Measurements from ENCODE around the gene FOXF1.

FOXF1 gene

DNA sequence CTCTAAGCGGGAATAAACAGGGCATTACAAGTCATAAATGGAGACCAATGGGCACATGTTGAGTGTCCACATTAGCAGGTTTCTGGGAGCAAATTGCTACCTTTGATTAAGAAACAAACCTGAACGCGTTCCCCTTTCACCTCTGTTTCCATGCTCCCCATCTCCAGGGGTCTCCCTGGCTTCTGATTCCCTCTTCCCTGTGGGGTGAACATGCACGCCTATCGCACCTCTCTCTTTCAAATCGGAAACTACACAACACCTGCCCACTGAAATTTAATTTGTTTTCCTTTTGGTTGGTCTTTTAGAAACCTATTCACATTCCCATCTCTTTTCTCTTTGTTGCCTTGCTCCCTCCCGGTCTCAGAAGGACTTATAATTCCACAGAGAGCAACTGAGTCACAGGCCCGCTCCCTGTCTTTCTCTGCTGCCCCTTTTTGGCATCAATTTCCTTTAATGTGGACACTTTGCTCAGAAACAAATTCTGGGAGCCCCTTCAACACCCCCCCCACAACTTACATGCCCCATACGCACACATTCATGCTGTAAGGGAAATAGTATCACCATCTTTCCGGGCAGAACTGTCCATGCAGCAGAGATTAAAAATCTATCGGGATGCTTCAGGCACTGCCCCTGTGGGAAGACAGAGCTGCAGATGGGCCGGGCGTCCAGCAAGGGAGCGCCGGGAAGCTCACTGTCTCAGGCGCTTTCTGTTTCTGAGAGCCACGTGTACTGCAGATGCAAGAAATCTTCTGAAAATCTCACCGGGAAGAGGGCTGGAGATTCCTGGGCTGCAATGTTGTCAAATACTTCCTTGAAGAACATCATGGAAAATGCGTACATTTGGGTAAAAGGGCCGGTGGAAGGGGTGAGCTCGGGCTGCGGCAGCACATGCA is 7.2 kb upstream of the FOXF1 start:
- TF ChIP-seq, protein P1, sequence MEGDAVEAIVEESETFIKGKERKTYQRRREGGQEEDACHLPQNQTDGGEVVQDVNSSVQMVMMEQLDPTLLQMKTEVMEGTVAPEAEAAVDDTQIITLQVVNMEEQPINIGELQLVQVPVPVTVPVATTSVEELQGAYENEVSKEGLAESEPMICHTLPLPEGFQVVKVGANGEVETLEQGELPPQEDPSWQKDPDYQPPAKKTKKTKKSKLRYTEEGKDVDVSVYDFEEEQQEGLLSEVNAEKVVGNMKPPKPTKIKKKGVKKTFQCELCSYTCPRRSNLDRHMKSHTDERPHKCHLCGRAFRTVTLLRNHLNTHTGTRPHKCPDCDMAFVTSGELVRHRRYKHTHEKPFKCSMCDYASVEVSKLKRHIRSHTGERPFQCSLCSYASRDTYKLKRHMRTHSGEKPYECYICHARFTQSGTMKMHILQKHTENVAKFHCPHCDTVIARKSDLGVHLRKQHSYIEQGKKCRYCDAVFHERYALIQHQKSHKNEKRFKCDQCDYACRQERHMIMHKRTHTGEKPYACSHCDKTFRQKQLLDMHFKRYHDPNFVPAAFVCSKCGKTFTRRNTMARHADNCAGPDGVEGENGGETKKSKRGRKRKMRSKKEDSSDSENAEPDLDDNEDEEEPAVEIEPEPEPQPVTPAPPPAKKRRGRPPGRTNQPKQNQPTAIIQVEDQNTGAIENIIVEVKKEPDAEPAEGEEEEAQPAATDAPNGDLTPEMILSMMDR (IDR thresholded peaks at IDR 0.05; ENCODE audit: low read depth, low read length): no peak
- in situ Hi-C loops (cut with HindIII; ENCODE audit: low sequenced_read_pairs): no loop called here
- DNase-seq (ENCODE audit: low read depth, low spot score): no peak
- H3K4me3 ChIP-seq (ENCODE audit: low read depth, low read length): no peak overlapping the region

DNA sequence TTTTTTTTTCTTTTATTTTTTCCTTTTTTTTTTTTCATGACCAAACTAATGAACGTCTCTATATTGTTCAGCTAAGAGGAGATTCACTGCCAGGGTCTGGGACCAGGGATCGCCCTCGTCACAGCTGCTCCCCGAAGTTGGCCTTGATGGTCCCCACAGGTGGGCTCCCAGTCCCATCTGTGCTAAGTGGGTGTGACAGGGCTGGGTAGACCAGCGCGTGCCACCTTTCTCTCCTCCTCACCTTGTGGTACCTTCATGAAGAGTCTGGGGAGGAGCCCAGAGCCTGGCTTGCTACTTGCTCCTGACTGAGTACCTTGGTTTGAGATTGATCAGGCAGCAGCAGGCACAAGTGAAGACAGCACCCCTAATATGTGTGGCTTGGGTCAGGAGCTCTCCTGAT is 6.5 kb upstream of the FOXF1 start:
- TF ChIP-seq, protein P1 (IDR thresholded peaks at IDR 0.05; ENCODE audit: low read depth, low read length): no peak
- H3K4me3 ChIP-seq (ENCODE audit: low read depth, low read length): no peak overlapping the region
- in situ Hi-C loops (cut with HindIII; ENCODE audit: low sequenced_read_pairs): no loop called here
- no peak for DNase-seq (ENCODE audit: low read depth, low spot score)

DNA sequence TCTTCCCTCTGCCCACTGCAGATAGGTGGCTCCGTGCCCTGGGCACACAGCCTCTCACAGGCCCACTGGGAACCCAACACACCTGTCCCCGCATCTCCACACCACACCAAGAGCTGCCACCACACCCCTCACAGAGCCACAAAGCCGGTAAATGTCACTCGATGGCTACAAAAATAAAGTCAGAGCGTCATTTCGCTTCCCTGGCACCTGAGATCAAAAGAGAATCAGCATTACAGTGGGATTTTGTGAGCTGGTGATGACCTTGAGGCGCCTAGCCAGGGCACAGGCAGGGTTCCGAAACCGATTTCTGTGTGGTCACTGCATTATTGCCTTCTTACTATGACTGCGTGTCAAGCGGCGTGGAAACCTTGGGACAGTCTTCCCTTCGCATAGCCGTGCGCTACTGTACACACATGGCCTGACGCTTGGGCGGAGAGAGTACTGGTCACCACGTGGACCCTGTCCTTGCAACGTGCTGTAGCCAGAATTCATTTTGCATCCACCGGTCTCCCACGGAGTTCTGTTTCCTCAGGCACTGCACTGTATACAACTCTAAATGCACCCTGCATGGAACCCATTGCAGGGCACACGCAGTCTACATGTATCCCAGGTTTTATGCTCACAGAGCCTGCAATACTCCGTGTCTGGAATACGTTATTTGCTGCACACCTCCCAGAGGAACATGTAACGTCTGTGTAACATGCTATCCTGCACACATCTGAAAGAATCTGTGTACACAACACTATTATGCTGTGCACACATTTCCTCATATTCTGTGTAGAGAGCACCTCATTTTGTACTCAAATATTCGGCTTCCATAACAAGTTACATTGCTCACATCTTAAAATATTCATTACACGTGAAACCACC is 5.8 kb upstream of the FOXF1 start:
- TF ChIP-seq, protein P1 (IDR thresholded peaks at IDR 0.05; ENCODE audit: low read depth, low read length): no peak
- DNase-seq (ENCODE audit: low read depth, low spot score): no peak
- no peak overlapping the region for H3K4me3 ChIP-seq (ENCODE audit: low read depth, low read length)
- in situ Hi-C loops (cut with HindIII; ENCODE audit: low sequenced_read_pairs): no loop called here

DNA sequence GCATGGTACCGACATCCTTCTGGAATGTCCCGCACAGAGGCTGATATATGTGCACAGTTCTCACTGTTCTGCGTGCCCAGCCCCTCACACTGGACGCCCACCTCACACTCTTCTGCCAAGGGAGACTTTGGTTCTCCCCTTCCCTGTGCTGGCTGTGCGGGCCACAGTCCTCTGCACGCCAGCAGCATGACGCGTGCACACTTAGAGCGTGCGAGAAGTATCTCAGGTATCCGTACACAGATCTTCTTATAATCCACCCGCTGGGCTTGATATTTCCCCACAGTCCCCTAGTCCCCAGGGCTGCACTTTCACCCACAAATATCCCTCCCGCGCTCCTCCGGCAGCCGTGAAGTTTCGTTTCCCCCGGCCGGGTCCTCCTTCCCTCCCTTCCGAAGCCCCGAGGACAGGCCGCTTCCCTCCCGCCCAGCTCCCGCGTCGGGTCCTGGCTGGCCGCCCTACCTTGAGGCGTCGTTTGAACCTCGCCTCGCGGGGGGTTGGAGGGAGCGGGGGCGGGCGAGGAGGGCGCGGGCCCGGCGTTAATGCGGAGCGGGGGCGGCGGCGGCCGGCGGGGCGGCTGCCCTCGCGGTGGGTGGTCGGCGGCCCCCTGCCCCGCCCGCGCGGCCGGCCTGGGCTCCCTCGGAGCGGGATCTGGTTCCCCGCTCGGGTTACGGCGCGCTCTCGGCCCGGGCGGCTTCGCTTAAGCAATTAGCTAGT is 5.0 kb upstream of the FOXF1 start:
- TF ChIP-seq, protein P1 (IDR thresholded peaks at IDR 0.05; ENCODE audit: low read depth, low read length): no peak
- no peak overlapping the region for H3K4me3 ChIP-seq (ENCODE audit: low read depth, low read length)
- DNase-seq (ENCODE audit: low read depth, low spot score): no peak
- in situ Hi-C loops (cut with HindIII; ENCODE audit: low sequenced_read_pairs): no loop called here

DNA sequence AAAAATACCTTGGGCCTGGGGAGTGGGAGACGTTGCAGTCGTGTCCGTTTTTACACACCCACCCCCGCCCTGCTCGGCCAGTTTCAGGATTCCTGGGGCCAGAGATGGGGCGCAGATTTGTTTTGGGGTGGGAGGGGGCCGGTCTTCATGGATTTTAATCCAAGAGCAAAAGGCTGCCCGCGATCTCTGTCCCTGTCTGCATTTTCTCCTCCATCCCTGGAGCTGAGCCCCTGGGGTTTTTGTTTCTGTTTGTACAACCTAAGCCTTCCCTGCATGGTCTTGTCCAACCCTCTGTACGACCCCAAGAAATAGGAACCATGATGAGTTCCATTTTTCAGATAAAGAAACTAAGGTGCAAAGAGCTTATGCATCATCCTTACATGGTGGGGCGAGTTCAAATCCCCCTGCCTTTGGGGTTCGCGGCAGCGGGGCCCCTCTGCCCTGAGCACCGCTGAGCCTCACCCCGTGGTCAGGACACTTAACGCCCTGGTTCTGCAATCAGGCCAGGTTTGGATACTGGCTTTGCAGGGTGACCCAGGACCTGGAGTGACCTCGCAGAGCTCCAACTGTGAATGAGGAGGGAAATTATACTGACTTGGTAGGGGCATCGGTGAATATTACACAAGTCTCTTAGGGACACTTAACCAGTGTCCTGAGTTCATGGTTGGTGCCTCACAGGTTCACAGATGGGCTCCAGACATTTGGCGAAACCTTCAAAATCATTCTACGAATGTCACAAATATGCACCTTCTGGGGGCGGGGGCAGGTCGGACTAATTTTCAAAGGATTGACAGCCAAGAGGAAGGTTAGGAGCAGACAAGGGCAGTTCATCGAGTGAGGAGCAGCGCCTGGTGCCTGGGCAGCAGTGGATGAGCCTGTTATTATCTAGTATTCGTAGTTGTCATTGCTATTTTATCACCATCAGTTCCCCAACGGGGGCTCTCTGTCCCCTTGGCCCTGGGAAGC is 4.1 kb upstream of the FOXF1 start:
- in situ Hi-C loops (cut with HindIII; ENCODE audit: low sequenced_read_pairs): no loop called here

More for the DNA sequence above, 4.1 kb upstream of the FOXF1 start:
- no peak overlapping the region for H3K4me3 ChIP-seq (ENCODE audit: low read depth, low read length)
- TF ChIP-seq, protein P1 (IDR thresholded peaks at IDR 0.05; ENCODE audit: low read depth, low read length): no peak
- no peak for DNase-seq (ENCODE audit: low read depth, low spot score)
